ENCODE results near the gene PCNX1.

DNA sequence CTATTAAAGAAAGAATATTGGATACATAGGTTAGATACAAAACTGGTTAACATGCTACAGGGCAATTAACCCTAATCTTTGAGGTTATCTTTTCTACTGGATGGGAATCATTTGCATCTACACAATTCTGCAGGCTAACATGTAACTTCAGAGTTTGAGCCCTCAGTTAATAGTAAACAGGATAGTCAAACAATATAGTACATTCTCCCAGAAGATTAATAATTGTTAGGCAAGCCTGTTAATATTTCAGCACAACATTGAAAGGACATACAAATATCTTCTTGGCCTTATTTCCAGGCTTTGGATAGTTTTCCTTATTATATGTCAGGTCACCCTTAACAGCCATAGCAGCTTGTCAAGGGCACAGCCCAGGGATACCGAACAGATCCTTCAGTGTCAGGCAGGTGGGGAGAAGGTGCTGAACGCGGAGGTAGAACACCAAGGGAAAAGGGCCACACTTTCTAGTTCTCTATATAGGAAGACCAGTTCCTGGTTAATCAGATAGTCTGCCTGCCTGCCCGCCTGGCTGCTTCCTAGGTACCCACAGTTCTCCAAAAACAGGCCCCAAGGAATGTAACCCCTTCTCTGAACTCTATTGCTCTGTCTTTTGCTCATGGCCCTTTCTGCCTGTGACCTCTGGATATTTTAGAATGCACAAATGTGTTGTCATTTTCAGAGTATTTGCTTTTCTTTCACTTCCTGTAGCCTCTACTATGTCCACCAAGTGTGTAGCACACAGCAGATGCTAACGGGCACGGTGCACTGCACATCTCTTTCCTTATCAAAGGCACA is 256.0 kb downstream of the PCNX1 start:
- TF ChIP-seq, protein P1, sequence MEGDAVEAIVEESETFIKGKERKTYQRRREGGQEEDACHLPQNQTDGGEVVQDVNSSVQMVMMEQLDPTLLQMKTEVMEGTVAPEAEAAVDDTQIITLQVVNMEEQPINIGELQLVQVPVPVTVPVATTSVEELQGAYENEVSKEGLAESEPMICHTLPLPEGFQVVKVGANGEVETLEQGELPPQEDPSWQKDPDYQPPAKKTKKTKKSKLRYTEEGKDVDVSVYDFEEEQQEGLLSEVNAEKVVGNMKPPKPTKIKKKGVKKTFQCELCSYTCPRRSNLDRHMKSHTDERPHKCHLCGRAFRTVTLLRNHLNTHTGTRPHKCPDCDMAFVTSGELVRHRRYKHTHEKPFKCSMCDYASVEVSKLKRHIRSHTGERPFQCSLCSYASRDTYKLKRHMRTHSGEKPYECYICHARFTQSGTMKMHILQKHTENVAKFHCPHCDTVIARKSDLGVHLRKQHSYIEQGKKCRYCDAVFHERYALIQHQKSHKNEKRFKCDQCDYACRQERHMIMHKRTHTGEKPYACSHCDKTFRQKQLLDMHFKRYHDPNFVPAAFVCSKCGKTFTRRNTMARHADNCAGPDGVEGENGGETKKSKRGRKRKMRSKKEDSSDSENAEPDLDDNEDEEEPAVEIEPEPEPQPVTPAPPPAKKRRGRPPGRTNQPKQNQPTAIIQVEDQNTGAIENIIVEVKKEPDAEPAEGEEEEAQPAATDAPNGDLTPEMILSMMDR (IDR thresholded peaks at IDR 0.05), result no peak
- TF ChIP-seq EP300 (IDR thresholded peaks at IDR 0.05), result no peak

Data from tibial nerve (tissue), 4 donors.